Esophagus muscularis mucosa (tissue), 4 donors: Measurements from ENCODE around the gene FNDC1.

Experiments used
- CTCF ChIP-seq, 3 experiments: fragments of 200-600 bp in 2 of 3; fragments of 450-650 bp in 1 of 3; sonication (generic) in 2 of 3; IDR thresholded peaks; one replicate each; pipeline ENCODE4 v1.5.1; 2017 to 2019; ENCODE audit warnings: antibody characterized with exemption in 3 of 3, mild to moderate bottlenecking in 2 of 3, moderate library complexity in 1 of 3
- EP300 ChIP-seq: sonication (generic); formaldehyde crosslinking; IDR thresholded peaks from one replicate; pipeline ENCODE4 v1.6.1; 2017; ENCODE audit warnings: antibody characterized with exemption
- POLR2AphosphoS5 ChIP-seq, 2 donors: sonication (generic); formaldehyde crosslinking; IDR thresholded peaks; one replicate each; pipeline ENCODE4 v1.6.1; 2017; ENCODE audit warnings: antibody characterized with exemption in 2 of 2

- TF ChIP-seq POLR2AphosphoS5 (IDR thresholded peaks at IDR 0.05): no peak
- no peak for TF ChIP-seq CTCF (IDR thresholded peaks at IDR 0.05)
- no peak for TF ChIP-seq EP300
These were observed 136.0 kb downstream of the FNDC1 start for GRCh38 chr6:159305159-159305558.
